ENCODE measurements around the gene SAMD7.

- TF ChIP-seq CTCF (conservative IDR thresholded peaks at IDR 0.05; ENCODE audit: low read depth, low read length) (no peak), EZH2 (IDR thresholded peaks at IDR 0.05; ENCODE audit: borderline replicate concordance, low read depth, low read length, poor library complexity, severe bottlenecking) (no peak)
Measured at GRCh38 chr3:169869484-169870220, 41.7 kb upstream of the SAMD7 start, which contains the start of gene LRRC31.

Measured in A673 (cell line).